Measurements from ENCODE around the gene KLC3.
"Not testable (repeated sequence)": the region's sequence is repeated elsewhere in the genome, so short reads cannot be mapped to it uniquely, and the experiment has no call there.

The KLC3 gene

DNA sequence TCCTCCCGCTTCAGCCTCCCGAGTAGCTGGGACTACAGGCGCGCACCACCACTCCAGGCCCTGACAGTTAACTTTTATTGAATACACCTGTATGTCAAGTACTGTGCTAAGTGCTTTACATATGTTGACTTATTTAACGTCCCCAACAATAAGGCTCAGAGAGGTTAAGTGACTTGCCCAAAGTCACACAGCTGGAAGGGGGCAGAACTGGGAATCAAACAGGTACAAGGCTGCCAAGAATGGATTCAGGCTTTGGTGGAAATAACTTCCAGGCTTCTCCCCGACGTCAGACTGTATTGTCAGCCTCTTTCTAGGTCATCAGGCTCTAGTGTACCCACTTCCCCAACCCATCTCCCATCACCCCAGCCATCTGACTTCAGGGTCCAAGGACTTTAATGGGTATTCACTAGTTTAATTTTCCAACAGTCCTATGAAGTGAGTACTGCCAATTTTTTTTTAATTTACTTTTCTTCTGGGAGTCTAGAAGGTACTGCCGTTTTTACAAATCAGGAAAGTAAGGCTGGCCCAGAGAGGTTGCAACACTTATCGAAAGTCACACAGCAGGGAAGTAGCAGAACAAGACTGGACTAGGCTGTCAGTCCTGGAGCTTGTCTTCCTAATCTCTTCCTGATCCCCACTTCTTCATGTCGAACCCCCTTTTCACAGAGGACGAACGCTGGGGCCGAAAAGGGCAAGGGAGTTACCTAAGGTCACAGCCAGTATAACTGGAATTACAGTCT, 13.0 kb upstream of the KLC3 start:
- DNase-seq (ENCODE audit: low spot score) = no peak
- TF ChIP-seq, protein P1, sequence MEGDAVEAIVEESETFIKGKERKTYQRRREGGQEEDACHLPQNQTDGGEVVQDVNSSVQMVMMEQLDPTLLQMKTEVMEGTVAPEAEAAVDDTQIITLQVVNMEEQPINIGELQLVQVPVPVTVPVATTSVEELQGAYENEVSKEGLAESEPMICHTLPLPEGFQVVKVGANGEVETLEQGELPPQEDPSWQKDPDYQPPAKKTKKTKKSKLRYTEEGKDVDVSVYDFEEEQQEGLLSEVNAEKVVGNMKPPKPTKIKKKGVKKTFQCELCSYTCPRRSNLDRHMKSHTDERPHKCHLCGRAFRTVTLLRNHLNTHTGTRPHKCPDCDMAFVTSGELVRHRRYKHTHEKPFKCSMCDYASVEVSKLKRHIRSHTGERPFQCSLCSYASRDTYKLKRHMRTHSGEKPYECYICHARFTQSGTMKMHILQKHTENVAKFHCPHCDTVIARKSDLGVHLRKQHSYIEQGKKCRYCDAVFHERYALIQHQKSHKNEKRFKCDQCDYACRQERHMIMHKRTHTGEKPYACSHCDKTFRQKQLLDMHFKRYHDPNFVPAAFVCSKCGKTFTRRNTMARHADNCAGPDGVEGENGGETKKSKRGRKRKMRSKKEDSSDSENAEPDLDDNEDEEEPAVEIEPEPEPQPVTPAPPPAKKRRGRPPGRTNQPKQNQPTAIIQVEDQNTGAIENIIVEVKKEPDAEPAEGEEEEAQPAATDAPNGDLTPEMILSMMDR (IDR thresholded peaks at IDR 0.05; ENCODE audit: extremely low read depth, missing control alignments) = no peak

DNA sequence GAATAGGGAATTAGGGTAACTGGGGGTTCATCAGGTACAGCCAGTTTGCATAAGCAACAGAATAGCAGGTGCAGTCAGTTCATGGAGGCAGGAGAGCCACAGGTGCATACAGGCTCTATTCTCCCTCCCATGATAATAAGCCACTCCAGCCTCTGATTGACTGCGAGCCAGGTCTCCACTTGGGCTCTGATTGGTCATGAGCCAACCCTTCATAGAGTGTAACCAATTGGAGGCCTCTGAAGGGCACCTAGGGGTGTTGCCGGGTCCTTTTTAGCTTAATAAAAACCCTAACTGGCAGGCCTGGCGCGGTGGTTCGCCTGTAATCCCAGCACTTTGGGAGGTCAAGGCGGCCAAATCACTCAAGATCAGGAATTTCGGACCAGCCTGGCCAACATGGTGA, 9.1 kb upstream of the KLC3 start:
- no peak for DNase-seq (ENCODE audit: low spot score)
- TF ChIP-seq, protein P1 (IDR thresholded peaks at IDR 0.05; ENCODE audit: extremely low read depth, missing control alignments) = no peak

DNA sequence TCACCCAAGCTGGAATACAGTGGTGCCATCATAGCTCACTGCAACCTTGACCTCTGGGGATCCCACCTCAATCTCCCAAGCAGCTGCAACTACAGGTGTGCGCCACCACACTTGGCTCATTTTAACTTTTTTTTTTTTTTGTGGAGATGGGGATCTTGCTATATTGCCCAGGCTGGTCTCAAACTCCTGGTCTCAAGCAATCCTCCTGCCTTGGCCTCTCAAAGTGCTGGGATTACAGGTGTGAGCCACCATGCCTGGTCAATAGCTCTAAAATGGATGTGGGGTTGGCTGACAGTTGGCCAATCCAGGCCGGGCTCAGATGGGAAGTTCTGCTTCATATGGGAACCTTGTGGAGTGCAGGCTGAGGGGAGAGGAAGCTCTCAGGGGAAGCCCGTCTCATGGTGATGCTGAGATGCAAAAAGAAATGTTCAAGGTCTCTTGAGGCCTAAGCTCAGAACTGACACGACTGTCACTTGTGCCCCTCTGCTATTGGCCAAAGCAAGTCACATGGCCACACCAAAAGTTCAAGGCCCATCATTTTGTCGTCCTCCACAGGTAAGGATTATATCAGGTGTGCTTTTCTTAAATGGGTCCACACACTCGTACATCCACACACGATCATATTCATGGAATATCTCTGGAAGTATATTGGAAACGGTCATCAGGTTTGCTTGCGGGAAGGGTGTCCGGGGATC, 6.8 kb upstream of the KLC3 start:
- TF ChIP-seq, protein P1 (IDR thresholded peaks at IDR 0.05; ENCODE audit: extremely low read depth, missing control alignments) = no peak
- no peak for DNase-seq (ENCODE audit: low spot score)

DNA sequence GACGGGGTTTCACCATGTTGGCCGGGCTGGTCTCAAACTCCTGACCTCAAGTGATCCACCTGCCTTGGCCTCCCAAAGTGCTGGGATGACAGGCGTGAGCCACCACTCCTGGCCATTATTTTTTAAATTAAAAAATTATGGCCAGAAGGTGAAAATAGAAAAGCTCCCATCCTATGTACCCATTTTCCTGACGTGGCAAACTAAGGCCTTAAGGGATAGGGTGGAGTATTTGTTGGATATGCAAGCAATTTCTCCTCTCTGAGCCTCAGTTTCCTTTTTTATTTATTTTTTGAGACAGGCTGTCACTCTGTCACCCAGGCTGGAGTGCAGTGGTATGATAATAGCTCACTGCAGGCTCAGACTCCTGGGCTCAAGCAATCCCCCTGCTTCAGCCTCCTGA, 5.7 kb upstream of the KLC3 start:
- not testable (repeated sequence) for DNase-seq (ENCODE audit: low spot score)

DNA sequence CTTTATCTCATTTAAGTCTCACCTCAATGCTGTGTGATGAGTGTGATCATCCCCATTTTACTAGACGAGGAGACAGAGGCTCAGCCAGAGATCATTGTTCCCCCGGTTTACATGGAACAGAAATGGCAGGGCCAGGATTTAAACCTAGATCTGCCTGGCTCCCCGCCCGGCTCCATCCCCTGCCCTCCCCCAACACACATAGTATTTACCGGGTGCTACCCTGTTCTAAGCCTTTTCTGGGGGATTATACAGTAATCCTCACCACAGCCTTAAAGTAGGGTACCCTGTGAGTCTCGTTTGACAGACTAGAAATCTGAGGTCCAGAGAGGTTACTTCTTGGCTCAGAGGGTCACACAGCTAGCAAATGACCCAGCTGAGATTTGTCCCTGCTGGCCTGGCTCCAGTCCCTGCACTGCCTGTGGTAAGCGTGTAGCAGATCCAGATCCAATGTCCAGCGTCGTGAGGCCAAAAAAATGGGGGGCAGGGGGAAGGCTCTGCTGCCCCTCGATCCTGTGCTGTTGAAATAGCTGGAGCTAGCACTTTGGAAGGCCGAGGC, 3.8 kb upstream of the KLC3 start:
- DNase-seq (ENCODE audit: low spot score) = no peak
- TF ChIP-seq, protein P1 (IDR thresholded peaks at IDR 0.05; ENCODE audit: extremely low read depth, missing control alignments) = no peak

DNA sequence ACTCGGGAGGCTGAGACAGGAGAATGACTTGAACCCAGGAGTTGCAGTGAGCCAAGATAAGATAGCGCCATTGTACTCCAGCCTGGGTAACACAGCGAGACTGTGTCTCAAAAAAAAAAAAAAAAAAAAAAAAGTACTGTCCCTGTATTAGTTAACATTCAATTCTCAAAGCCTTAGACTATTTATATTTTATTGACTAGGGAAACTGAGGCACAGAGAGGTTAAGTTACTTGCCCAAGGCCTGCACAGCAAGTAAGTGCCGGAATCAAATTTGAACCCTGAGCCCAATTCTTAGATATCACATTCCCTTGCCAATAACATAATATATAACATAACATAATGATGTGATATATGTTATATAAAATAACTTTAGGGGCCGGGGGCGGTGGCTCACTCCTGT, 921 bp upstream of the KLC3 start:
- TF ChIP-seq, protein P1 (IDR thresholded peaks at IDR 0.05; ENCODE audit: extremely low read depth, missing control alignments) = no peak
- no peak for DNase-seq (ENCODE audit: low spot score)

DNA sequence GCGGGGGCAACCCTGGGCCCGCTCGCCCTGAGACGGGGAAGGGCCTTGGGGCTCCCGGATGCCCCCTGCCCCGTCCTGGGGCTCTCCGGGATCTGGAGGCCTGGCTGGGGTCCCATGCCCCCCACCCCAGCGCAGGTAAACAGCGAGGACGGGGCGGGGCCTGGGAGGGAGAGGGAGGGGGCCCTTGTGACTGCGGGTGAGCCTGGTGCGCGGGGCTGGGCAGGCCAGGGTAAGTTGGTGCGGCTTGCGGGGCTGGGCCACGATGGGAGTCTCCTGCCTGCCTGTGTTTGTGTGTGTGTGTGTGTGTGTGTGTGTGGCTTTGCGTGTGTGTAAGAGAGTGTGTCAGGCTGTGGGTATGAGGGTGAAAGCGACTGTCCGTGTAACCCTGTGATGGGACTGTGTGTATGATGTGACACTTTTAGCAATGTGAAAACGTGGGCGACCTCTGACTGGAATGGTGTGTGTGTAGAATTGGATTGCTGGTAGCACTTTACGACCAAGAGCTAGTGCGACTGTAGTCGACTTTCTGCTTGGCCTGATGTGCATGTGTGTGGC, 426 bp downstream of the KLC3 start:
- DNase-seq (ENCODE audit: low spot score) = no peak
- TF ChIP-seq, protein P1 (IDR thresholded peaks at IDR 0.05; ENCODE audit: extremely low read depth, missing control alignments) = no peak

All from GM20000 (cell line).